Tibial nerve (tissue), 3 donors: ENCODE measurements around the gene CBARP.

ENCODE experiments used
- CTCF ChIP-seq, 5 experiments: fragments of 200-600 bp in 3 of 5; fragments of 450-650 bp in 2 of 5; sonication (generic) in 3 of 5; IDR thresholded peaks; one replicate each; pipeline ENCODE4 v1.5.1; 2016 to 2019; ENCODE audit warnings: antibody characterized with exemption in 5 of 5, mild to moderate bottlenecking in 3 of 5, moderate library complexity in 2 of 5
- POLR2A ChIP-seq, 2 donors: fragments of 450-650 bp; IDR thresholded peaks; one replicate each; pipeline ENCODE4 v1.6.1; 2017; ENCODE audit warnings: antibody characterized with exemption in 2 of 2, mild to moderate bottlenecking in 2 of 2, moderate library complexity in 2 of 2

DNA sequence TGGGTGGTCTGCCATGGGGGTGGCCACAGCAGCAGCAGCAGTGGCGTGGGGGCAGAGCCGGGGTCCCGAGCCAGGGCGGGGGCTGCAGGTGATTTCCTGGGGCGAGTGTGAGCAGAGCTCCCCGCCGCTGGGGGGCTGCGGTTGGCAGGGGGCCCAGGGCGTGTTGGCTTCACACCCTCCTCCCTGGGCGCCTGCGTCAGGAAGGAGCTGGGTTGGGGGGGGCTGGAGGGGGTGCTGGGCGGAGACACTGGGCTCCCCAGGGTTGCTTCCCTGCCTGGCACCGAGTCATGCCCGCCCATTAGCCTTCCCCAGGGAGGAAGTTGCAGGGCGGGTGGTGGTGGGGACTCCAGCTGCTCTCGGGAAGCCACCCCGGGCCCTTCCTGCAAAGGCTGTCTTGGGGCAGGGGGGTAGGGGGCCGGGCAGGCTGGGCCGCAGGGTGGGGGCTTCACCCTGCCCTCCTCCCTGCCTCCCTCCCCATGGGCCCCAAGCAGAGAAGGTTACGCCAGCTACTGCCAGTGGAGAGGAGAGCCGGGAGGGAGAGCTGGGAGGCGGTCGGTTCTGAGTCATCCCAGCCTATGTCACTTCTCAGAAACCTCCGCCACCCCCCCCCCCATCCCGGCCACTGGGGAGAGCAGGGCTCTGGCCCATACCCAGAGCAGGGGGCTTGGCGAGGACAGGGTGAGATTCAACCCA, 15.2 kb upstream of the CBARP start:
- TF ChIP-seq CTCF (IDR thresholded peaks at IDR 0.05) = peak in 2 of 5 experiments; percentile 54 to 58
- TF ChIP-seq POLR2A (IDR thresholded peaks at IDR 0.05) = no peak
